GM18517 (cell line): Measurements from ENCODE around the gene KCTD21.

ENCODE experiments used
- ATAC-seq: cut with Tn5 transposase; IDR thresholded peaks from one replicate; pipeline ENCODE4 v1.9.1; 2021; ENCODE audit warnings: mild to moderate bottlenecking, moderate library complexity; ENCODE audit not compliant: unreplicated experiment

KCTD21 gene

DNA sequence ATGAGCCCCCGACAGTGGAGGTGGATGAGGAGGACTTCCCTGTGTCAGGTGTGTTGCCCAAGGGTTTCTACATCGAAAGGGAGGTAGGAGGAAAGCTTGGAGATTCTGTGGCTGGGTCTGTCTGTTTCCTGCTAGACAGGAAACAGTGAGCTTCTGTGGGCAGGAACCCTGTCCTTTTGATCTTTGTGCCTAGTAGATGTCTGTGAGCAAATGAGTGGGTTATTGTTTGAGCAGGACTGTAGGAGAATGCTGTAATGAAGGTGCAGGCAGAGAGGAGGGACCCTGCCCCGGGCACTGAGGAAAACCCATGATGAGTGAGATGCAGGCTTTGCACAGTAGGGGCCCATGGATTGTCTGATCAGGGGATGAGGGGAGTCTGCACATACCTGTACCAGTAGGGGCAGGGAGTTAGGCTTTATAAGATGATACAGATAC is 14.3 kb upstream of the KCTD21 start:
- ATAC-seq: no peak

DNA sequence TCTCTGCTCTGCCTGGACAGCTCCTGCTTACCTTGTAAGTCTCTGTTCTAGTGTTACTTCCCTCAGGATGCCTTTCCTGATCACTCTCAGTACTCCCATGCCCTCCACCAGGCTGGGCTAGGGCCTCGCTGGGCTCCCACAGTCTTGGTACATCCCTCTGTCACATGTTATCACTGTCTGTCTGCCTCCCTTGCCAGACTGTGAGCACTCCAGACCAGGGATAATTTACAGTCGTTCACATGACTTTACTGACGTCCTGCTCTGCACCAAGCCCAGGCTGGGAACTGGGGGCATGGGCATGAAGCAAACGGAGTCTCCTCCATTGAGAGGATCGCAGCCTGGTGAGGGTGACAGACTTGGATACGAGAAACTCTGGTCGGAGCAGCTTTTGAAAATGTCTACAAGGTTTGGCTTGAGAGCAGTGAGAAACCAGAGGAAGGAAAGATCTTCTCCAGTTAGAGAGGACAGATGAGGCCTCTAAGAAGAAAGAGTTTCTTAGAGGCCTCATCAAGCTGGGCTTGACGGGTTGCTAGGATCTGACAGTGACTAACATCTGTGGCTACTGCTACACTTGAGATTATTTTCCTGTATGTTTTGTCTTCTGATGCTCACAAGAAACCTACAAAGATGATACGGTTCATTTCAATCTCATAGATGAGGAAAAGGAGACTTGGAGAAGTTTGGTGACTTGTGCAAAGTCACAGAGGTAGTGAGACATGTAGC is 12.8 kb upstream of the KCTD21 start:
- no peak for ATAC-seq

DNA sequence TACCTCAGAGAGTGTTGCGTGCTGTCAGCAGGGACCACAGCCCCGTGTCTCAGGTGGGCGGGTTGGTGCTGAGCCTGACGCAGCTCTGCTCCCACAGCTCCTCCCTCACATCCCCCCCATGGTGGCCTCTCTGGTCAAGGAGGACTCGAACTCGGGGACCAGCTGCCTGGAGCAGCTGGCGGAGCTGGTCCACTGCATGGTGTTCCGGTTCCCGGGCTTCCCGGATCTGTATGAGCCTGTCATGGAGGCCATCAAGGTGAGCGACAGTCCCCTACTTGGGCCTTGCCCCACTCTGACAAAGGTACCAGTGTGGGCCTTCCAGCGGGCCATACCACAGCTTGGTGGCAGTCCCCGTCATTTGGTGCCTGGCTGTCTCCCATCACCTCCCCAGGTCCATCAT is 12.1 kb upstream of the KCTD21 start:
- no peak for ATAC-seq

DNA sequence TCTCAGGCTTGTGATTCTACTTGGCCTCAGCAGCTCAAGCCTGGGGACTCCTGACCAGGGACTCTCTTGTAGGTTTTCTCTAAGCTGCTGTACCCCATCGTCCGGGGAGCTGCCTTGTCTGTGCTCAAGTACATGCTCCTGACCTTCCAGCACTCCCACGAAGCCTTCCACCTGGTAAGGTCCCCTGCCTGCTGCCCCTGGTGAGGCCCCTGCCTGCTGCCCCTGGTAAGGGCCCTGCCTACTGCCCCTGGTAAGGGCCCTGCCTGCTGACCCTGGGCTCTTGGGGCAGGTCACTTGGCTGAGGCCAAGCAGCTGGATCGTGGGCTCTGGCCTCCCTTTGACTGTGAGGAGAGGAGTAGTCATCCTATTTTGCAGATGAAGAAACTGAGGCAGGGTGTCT is 11.6 kb upstream of the KCTD21 start:
- no peak for ATAC-seq

DNA sequence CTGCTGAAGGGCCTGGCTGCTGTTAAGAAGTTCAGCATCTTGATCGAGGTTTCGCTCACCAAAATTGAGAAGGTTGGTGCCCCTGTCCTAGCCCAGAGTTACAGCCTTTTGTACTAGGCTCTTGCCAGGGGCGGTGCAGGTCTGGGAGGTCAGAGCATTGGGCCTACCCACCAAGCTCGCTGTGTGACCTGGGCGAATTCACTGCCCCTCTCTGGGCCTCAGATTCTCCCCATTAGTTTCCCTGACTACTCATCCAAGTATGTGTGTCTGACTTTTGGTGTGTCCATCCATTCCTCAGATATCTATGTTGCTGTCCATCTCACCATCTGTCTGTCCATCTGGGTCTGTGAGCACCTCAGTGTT is 11.2 kb upstream of the KCTD21 start:
- no peak for ATAC-seq

DNA sequence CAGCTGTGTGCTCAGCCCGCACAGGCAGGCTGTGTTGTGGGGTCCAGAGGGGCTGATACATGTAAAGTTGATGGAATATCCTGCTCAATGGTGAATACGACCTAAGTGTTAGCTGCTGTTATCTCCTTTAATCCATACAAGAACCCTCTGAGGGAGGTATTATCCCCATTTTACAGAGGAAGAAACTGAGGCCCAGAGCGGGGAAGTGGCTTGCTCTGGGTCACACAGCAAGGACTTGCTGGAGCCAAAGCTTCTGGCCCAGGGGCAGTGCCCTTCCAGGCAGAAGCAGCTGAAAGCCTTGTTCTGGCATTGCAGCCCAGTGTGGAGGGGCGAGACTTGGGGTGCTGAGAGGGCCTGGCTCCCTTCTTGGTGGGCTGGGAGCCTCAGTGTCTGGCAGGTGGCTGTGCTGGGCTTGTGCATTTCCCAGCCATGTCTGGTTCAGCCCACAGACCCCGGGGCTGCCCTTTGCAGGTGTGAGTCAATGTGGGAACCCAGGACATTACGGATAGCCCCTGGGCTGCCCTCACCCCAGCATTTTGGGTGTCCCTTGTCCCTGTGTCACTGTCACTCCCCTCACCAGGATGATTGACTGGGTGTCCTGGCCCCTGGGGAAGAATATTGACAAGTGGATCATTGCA is 10.7 kb upstream of the KCTD21 start:
- no peak for ATAC-seq

DNA sequence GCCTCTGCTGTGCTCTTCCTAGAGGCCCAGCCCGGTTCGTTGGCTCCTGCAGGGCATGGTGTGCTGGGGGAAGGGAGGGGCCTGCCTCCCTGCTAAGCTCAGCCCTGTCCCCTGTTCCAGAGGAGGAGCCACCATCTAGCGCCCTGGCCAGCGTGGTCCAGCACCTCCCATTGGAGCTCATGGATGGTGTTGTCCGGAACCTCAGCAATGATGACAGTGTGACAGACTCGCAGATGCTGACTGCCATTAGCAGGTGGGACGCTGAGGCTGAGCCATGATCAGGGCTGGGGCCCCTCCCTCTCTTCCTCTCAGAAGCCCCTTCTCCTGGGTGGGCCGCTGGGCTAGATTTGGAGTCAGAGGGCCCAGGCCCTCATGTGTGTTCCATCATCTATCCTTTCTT is 9.4 kb upstream of the KCTD21 start:
- ATAC-seq: no peak

DNA sequence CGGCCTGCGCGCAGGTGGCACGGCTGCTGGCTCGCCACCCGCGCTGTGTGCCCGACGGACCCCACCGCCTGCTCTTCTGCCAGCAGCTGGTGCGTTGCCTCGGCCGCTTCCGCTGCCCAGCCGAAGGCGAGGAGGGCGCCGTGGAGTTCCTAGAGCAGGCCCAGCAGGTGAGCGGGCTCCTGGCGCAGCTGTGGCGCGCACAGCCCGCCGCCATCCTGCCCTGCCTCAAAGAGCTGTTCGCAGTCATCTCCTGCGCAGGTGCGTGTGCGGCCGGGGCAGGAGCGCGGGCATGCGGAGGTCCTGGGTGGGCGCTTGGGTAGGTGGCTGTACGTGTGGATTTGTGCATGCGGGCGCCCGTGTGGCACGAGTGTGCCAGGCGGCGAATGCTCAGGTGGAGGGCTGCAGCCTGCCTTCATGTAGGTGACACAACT is 8.2 kb upstream of the KCTD21 start:
- no peak for ATAC-seq

DNA sequence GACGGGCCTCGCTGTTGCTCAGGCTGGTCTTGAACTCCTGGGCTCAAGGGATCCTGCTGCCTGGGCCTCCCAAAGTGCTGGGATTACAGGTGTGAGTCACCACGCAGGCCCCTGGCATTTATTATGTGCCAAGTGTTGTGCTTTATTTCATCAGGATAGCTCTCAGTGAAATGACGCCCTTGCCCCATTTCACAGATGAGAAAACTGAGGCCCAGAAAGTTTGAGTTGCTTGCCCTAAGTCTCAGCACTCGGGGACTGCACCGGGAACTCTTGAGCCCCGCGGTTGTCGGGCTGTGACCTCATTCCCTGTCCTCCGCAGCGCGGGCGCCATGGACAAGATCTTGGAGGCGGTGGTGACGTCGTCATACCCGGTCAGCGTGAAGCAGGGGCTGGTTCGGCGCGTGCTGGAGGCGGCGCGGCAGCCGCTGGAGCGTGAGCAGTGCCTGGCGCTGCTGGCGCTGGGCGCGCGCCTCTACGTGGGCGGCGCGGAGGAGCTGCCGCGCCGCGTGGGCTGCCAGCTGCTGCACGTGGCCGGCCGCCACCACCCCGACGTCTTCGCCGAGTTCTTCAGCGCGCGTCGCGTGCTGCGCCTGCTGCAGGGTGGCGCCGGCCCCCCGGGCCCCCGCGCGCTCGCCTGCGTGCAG is 7.6 kb upstream of the KCTD21 start:
- no peak for ATAC-seq

DNA sequence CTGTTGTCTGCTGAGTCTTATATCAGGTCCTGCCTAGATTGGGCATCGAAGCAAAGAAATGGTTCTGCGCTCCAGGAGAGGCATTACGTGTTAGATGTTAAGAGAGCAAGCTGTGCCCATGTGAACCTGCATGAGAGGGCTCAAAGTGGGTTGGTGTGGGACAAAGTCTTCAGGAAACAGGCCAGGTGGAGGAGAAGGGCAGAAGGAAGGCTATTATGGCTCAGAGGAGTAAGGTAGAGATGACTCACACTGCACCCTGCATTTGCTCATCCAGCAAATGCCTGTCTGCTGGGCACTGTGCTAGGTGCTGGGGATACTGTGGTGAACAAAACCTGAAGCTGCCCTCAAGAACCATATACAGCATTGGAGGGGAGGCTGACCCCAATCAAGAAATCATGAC is 6.1 kb upstream of the KCTD21 start:
- no peak for ATAC-seq

DNA sequence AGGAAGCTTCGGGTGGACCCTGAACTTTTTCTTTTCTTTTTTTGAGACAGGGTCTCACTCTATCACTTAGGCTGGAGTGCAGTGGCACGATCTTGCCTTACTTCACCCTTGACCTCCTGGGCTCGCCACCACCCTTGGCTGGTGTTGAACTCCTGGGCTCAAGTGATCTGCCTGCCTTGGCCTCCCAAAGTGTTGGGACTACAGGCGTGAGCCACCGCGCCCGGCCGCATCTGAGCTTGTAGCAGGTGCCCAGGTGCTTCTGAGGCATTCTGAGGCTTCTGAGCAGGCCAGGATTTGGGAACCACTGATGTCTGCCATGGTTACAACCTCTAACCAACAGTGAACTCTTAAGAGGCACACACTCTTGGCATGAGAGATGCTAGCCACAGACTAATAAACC is 5.4 kb upstream of the KCTD21 start:
- ATAC-seq: no peak

DNA sequence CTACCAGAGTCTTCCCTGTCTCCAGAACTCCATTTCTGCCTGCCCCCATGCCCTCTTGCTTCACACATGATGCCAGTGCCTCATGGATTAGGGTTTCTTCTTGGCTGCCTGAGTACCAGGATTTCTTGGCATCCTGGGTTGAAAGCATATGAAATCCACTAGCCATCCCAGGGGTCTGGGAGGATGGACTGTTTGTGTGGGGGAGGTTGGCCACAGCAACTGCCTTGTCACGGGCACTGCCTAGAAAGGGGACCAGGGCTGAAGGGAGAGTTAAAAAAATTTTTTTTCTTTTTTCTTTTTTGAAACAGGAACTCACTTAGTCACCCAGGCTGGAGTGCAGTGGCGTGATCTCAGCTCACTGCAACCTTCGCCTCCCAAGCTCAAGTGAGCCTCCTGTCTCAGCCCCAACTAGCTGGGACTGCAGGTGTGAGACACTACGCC is 4.5 kb upstream of the KCTD21 start:
- no peak for ATAC-seq

DNA sequence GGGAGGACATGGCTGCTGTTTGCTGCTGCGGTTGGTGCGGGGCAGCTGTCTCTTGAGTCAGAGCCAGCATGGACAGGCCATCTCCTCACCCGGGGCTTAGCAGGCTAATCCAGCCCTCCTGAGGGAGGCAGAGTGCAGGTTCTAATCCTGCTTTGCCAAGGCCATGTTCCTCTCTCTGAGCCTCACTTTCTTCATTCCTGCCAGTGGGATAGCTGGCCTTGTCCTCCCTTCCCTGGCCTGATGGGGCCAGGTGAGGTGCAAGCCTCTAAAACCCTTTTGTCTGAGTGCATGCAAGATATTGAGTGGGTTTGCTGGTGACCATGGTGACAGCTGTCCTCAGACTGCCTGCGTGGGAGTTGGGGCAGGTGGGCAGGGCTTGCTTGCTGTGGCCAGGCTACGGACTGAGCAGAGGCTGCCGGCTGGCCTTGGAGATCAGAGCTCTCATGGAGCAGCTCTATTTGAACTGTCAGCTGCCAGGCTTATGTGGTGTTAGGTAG is 3.8 kb upstream of the KCTD21 start:
- ATAC-seq: no peak

DNA sequence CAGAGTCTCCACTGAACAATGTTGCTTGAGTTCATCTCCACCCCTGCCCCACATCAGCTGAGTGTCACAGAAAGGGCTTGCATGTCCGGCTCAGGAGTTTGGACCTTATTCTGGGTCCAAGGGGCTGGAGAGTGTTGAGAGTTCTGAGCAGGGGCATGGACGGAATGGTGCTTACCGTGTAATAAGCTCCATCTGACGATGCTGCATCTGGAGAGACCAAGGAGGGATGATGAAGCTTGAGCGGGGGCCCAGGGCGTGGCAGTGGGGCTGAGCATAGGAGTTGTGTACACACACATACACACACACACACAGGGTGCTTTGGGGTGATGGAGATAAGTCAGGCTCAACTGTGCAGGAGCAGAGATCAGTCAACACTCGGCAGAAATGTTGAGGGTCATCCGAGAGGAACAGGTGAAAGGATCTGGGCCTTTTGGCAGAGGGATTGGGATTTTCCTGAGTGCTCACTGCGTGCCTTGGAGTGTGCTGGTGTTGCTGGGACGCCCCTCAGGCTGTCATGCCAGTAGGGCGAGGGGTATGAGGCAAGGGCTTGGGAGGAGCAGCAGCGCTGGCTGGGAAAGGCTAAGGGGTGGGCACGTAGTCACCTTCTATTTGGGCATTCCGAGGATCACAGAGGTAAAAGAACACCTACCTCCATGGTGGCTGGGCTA is 2.6 kb upstream of the KCTD21 start:
- no peak for ATAC-seq

DNA sequence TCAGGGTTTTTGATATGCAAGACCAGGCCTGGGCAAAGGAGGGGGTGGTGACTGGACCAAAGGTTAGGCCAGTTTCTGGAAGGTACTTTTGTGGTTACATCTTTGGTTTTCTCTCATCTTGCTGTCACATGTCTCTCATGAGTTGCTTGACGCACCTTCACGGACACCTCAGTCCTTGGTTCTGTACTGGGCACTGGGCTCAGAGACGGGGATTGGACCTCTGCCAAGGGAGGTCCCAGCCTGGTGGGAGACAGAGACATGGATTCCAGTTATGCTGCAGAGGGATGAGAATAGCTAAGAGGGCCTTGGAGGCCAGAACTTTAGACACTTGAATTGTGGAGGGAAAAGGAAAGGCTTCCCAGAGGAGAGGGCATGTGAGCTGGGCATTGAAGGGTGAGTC is 1.9 kb upstream of the KCTD21 start:
- ATAC-seq: no peak

DNA sequence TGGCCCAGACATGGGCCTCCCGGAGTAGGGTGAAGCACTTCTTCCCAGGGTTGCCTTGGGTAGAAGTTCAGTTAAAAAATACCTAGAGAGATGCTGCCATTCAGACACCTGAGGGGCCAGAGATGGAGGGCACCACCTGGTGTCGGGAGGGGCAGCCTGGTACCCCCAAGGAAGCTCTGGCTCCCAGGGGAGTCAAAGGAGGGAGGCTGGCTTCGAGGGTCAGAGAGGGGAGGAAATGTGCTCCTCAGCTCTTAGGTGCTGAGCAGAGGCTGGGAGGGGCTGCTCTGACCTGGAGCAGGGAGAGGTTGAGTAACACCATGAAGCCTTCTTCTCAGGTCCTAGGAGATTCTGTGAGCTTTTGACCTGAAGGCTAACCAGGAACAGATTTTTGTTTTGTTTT is 1.4 kb upstream of the KCTD21 start:
- ATAC-seq: no peak

DNA sequence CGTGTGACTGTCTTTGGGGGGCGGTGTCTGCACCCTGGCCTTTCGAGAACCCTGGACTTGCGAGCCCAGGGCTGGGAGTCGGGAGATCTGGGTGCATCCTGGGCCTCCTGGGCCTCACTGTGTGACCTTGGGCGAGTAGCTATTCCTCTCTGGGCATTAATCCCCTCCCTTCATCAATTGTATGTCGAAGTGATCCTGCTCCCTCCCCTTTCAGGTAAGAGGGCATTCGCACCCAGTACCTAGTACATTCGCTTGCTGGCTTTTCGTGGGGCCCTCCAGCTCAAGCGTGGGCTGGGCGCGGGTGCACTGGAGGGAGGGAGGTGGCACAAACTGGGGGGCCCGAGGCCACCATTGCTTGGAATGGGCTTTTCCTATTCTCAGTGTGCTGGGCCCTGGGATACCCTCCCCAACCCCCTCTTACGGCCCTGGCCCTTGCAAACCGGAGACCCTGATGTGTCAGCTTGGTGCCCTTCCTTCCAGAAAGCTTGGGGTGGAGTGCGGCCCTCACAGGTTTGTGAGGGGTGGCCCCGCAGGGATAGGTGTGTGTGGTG is 823 bp upstream of the KCTD21 start:
- ATAC-seq: no peak

DNA sequence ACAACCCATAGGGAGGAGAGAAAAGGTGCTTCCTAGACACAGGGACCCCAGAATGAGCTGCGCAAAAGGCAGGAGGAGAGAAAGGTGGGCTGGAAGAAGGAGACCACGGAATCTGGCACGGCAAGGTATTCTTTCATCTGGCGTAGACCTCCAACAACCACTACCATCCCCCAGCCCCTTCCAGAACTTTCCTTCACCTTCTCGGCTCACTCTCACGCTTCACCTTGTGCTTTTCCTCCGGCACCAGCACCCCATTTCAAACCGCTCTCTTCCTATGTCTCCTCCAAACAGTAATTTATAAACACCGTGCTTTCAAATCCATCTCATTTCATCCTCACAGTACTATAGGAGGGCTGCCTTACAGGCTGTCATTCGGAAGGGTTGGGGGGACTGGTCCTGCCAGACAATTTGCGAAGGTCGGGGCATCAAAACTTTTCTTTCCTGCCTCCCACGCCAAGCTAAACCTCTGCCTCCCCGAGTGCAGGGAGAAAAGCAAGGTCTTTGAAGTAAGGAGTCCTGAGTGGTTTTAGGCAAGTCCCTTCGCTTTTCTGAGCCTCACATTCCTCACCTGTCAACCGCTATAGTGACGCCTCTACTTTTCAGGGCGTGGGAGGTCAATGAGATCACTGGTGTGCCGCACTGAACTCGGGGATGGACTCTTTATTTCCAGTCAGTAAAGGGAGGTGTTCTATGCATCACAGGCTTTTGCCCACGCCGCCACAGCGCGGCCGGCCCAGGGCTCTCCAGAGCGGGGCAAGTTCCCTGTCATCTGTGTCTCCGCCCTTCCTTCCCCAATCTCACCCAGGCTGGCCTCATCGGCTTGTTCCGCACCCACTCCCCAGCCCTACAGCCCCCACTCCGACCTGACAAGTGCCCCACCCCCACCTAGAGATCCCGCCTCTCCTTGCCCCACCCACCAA is 800 bp downstream of the KCTD21 start:
- peak; percentile 20 for ATAC-seq

DNA sequence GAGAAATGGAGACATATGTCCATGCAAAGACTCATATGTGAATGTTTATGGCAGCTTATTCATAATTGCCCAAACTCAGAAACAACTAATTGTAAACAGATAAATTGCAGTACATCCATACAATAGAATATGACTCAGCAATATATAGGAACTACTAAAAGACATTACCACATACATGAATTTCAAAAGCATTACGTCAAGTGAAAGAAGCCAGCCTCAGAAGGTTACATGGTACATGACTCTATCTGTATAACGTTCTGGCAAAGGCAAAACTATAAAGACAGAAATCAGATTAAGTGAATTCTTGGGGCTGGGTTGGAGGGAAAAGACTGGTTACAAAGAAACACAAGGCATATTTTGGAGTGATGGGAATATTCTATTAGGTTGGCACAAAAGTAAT is 7.2 kb downstream of the KCTD21 start:
- no peak for ATAC-seq

DNA sequence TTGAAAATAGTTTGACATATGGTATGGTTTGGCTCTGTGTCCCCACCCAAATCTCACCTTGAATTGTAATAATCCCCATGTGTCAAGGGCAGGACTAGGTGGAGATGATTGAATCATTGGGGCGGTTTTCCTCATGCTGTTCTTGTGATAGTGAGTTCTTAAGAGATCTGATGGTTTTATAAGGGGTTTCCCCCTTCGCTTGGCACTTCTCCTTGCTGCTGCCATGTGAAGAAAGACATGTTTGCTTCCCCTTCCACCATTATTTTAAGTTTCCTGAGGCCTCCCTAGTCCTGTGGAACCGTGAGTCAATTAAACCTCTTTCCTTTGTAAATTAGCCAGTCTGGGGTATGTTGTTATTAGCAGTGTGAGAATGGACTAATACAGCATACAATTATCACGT is 7.7 kb downstream of the KCTD21 start:
- ATAC-seq: no peak
